DMS153 (cell line): Measurements from ENCODE around the gene LCN10.
A peak's percentile ranks its signal among the peaks of the same experiment; 100 is the strongest.
"Not testable (repeated sequence)": the region's sequence is repeated elsewhere in the genome, so short reads cannot be mapped to it uniquely, and the experiment has no call there.

Experiments used
- DNase-seq: peaks from one replicate; lab custom pipeline; 2025; lab: John Stamatoyannopoulos, UW

The LCN10 gene

DNA sequence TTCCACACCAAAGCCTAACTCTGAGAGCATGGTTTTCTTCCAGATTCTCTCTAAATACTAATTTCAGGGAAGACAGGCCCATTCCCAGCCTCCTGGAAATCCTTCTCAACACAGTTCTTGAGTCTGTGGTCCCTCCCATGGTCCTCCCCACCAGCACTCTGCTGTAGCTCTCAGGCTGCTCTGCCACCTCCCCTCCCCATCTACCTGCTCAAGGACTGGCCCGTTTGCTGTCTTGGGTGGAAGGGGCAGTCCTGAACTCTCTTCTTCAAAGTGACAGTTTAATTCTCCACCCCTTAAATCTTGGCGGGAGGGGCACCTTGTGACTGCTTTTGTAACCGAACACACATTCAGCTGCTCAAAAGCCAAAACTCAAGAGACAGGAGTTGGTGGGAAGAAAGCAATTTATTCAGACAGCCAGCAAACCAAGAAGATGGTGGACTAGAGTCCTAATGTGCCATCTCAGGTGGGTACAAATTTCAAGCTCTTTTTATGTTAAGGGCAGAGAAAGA lies 29.2 kb upstream of the LCN10 start:
- DNase-seq, result no peak

DNA sequence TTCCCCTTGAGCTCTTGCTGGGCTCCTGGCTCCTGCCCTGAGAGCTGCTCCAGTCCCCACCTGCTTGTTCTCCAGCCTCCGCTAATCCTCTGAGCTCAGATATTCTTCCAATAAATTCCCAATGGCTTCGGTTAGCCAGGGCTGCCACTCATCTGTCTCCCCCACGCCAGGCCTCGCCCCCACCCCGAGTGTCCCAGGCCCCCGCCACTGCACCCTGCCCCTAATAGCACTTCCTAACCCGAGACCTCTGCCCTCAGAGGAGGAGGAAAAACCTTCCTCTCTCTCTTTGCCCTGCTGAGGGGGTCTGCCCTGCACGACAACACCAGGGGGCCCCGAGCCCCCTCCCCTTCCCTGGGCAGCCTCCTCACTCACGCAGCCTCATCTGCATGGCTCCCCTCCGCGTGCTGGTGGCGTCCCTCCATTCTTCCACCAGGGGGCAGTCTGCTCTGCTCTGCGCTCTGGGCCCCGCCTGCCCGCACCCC lies 27.0 kb upstream of the LCN10 start:
- DNase-seq, result no peak

DNA sequence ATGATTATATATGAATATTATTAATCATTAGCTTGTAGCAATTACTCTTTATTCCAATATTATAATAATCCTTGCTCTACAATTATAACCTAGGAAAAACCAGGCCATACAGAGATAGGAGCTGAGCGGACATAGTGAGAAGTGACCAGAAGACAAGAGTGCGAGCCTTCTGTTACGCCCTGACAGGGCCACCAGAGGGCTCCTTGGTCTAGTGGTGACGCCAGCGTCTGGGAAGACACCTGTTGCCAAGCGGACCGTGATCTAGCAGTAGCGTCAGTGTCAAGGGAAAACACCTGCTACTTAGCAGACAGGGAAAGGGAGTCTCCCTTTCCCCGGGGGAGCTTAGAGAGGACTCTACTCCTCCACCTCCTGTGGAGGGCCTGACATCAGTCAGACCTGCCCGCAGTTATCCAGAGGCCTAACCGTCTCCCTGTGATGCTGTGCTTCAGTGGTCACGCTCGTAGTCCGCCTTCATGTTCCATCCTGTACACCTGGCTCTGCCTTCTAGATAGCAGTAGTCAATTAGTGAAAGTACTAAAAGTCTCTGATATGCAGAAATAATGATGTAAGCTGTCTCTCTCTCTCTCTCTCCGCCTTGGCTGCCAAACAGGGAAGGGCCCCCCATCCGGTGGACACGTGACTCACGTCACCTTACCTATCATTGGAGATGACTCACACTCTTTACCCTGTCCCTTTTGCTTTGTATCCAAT lies 23.8 kb upstream of the LCN10 start:
- DNase-seq, result peak; percentile 73

DNA sequence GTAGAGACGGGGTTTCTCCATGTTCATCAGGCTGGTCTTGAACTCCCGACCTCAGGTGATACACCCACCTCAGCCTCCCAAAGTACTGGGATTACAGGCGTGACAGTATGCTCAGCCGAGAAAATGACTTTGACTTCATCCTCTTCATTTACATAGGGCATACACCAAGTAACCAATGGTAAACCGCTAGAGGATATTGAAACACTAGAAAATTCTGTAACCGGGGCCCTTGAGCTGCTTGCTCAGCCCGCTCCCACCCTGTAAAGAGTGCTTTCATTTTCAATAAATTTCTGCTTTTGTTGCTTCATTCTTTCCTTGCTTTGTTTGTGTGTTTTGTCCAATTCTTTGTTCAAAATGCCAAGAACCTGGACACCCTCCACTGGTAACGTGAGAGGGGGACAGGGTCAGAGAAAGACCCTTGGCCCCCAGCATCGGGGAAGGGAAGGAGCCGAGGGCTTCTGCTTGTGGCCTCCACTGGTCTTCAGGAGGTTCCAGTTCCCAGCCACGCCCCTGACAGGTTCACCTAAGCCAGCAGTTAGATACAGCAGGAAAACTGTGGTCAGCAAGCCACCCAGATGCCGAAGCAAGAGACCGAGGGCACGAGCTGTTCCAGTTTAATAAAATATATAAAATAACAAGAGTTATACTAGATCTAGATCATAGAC lies 23.1 kb upstream of the LCN10 start:
- not testable (repeated sequence) for DNase-seq

DNA sequence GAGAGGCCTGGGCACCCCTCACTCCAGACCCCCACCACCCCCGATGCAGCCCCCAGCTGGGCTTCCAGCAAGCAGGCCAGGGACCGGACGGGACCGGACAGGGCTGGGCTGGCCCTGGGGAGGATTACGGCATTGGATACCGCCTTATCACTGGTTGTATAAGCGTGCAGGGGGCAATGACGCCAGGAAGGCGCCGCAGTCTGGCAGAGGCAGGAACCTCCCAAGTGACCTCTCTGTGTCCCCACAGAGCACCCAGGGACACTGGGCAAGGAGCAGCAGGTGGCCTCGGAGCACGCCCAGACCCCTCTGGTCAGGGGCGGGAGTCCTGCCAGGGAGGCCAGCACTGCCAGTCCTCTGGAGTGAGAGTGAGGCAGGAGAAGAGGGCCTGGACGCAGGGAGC lies 22.3 kb upstream of the LCN10 start:
- peak; percentile 34 for DNase-seq

DNA sequence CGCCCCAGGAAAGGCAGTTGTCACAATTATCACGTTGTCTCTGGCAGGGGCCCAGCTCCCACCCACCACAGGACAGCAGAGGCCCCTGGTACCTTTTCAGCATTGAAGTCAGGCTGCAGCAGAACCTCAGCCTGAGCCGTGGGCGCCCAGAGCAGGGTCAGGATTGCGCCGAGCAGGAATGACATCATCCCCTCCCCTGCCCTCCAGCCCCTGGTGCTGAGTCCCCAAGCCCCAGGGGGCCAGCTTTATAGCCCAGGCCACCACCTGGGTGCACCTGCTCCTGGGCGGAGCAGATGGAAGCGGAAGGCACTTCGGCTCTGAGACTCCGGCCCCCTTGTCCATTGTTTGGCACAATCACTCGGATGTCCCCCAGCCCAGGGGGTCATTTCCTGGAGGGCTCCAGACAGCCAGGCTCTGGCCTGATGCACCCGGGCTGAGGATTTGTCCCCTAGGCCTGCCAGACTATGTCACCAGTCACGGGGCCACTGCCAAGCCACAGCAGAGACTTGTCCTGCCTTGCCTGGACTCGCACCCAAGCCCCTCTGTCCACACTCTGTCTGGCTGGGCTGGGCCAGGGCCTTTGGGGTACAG lies 21.7 kb upstream of the LCN10 start, which contains the start of gene LCN15:
TSS of gene LCN15 (minus strand) at position 218 of the 591 bp plus-strand sequence. CDS start at position 188, 30 bp downstream.
- DNase-seq, result peak; percentile 80

DNA sequence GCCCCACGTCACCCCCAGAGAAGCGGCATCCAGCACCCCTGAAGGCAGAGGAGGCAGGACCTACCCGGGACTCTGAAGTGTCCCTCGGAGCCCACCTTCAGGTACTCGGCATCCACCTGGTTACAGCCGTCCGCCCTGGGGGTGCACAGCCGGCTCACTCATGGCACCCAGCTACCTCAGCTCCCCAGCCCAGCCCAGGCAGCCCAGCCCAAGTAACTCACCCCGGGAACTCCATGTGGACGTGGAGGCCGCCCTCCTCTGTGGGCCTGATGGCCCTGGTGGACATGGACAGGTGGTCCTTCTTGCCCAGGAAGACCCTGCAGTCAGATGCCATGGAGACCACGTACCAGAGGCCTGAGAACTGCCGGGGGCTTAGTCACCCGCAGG lies 20.9 kb upstream of the LCN10 start:
- DNase-seq, result no peak

DNA sequence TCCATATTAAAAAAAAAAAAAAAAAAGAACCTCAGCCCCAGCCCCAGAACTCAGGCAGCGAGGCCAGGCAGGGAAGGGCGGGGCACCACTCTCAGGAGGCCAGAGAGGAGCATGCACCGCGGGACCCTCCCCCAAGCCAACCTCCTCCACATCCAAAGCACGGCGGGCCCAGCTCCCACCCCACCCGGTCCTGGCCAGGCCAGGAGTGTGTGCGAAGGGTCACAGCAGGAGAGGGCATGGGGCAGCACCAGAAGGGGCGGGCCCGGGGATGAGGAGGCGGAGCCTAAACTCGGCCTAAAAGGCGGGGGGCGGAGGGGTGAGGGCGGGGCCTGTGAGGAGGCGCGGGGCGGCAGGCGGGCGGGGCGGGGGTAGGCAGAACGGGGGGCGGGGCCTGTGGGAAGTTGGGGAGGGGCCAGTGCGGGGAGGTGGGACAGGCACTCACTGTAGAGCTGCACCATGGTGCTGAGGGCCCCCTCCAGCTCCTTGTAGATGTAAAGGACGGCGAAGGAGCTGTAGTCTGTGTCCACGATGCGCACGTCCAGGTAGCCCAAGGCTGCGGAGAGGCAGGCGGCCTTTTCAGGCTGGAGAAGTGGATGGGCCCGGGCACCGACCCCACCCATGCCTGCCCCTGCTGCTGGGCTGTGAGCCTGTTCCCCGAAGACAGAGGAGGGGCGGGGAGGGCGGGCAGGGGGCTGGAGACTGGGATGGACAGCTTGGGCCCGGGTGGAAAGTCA lies 20.3 kb upstream of the LCN10 start:
- DNase-seq, result peak; percentile 40

DNA sequence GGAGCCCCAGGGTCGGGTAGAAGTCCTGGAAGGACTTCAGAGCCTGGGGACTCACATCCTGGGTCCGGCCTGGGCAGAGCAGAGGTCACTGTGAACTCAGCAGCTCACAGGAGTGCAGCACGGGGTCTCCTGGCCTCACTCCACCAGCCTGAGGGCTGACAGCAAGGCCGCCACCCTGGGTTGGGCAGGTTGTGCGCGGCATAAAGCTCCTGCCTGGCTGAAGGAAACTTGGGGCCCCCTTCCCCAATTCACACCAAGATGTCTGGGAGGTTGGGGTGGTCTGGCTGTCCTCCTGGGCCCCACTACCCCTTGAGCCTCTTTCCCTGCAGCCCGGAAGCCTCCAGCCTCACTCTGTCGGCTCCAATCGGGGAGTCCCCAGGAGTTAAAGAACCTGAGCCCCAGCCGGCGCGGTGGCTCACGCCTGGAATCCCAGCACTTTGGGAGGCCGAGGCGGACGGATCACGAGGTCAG lies 19.5 kb upstream of the LCN10 start:
- DNase-seq, result no peak

DNA sequence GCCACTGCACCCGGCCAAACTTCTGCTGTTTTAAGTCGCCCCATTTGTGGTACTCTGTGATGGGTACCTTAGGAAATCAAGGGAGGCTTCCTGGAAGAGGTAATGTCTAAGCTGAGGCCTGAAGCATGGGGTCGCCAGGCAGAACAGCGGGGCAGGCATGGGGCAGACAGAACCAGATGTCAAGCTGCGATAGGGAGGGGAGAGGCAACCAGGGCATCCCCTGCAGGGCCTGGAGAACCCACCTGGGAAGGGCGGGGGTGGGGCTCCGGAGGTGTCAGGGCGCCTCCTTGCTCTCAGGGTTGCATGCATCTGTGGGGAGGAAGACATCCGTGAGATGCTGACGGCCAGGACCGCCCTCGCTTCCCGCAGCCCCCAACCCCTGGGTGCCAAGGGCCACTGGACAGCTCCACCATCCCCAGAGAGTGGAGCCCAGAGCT lies 18.8 kb upstream of the LCN10 start:
- no peak for DNase-seq

DNA sequence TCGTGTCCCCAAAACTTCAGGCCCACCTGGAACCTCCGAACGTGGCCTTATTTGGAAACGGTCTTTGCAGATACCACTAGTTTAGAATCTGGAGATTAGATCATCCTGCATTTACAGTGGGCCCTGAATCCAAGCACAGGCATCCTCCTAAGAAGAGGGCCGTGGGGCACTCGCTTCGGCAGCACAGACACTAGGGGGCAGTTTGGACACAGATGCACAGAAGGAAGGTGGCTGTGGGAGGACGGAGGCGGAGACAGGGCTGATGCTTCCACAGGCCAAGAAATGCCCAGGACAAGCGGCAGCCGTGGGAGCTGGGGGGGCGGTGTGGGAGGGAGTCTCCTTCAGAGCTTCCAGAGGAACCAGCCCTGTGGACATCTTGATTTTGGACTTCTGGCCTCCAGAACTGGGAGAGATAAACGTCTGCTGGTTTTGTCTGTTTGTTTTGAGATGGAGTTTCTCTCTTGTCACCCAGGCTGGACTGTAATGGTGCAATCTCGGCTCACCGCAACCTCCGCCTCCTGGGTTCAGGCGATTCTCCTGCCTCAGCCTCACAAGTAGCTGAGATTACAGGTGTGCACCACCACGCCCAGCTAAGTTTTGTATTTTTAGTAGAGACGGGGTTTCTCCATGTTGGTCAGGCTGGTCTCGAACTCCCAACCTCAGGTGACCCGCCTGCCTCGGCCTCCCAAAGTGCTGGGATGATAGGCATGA lies 18.2 kb upstream of the LCN10 start:
- DNase-seq, result not testable (repeated sequence)

DNA sequence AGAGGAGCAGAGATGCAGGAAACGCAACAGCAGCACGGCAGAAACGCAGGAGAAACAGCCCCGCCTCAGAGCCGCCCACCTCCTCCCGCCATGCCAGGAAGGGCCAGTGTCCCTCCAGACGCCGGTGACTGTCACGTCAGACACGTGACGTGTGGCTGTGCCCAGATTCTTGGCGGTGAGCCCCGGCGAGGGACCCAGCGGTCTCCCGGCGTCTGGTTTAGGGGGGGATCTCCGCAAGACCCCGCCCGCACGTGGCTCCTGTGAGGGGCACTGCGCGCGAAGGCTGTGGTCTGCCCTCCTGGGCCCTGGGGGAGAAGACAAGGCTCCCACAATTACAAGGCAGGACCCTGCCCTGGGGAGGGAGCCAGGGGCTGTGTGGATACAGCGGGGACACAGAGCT lies 17.7 kb upstream of the LCN10 start:
- DNase-seq, result no peak

DNA sequence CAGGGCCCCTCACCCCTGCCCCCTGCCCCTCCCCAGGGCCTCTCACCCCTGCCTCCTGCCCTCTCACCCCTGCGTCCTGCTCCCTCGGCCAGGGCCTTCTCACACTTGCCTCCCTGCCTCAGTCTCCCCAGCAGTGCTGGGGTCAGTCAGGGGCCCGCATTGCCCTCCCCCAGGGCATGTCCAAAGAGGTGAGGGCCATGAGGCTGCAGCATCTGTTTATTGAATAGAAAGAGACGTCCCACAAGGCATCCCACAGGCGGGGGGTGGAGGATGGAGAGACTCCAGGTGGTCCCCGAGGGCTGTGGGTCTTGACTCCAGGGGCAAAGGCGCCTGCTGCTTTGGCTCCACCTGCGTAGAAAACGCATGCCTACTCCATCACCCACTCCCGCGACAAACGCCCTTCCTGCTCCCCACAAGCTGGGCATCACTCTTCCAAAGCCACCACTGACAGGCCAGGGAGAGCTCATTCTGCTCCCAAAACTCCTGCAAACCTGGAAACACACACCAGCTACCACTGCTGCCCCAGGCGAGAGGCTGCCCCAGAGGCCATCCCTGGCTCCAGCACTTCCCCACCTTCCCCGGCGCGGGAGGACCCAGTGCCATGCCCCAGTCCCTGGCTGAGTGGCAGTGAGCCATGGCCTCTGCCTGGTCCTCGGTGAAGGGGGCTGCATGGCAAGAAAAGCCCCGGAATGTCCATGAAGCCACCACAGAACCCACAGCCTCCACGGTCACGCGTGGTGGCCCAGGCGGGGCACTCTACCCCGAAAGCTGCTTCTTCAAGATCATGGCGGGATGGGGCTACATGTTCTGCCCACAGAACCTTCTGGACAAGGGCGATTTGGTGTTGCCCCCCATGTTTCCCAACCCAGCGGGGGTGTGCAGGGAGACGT lies 16.9 kb upstream of the LCN10 start:
- DNase-seq, result no peak

DNA sequence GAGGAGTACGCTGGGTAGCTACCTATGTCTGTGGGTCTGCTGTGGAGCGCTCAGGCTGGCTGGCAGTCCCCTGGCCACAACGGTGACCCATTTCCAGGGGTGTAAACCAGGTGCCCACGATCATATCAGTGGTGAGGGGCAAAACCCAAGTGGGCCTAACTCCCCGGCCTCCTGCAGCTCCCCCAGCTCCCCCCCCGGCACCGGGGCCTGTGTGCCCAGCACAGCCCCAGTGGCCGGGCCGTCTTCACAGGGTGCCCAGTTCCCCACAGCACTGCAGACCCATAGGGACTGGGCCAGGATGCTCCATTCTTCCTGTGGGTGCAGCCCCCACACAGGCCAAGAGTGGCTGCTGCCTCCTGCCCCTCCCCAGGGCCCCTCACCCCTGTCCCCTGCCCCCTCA lies 16.3 kb upstream of the LCN10 start:
- no peak for DNase-seq

DNA sequence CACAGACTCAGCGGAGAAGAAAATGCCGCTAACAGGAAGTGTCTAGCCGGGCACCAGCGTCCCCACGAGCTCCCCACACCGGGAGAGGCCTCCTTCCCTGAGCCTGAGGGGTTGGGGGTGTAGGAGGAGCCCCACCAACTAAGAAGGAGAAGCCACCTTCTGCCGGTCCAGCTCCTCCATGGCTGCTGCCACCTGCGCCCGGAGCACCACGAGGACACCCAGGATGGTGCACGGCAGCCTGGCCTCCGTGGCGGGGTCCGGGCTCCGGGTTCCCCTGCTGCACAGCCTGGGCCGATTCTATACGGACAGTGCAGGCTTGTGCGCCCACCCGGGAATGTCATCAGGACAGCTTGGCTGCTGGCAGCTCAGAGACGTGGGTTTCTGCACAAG lies 15.0 kb upstream of the LCN10 start:
- no peak for DNase-seq

DNA sequence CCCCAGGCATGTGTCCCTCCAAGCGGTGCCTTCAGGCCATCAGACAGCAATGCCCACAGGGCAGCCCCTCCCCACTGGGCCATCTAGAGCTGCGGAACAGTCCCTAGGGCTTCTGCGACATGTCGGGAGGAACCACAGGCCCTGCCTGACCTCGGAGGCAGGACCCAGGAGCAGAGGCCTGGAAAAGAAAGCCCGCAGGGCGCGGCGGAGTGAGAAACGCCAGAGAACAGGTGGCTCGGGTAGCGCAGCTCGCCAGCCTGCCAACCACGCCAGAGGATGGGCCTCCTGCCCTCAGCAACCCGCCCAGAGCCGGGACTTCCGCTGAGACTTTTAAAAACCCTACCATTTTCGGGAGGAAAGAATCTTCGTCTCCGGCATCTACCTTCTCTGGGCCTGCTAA lies 14.6 kb upstream of the LCN10 start:
- no peak for DNase-seq

DNA sequence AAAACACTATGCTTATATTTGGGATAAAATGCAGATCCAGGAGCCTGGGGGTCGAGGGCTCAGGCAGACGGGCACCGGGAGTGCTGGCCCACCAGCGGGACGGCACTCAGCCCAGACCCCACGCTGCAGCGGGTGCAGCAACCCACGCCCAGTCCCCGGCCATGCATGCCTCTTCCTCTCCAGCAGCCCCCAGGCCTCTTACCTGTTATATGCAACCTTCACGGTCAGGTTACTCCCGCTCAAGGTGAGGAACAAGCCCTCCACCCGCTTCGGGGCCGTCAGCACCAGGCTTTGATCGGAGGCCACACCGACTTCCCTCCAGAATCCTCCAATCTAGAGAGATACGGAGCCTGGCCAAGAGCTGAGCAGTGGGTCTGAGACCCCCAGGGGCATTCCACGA lies 14.1 kb upstream of the LCN10 start:
- DNase-seq, result no peak

DNA sequence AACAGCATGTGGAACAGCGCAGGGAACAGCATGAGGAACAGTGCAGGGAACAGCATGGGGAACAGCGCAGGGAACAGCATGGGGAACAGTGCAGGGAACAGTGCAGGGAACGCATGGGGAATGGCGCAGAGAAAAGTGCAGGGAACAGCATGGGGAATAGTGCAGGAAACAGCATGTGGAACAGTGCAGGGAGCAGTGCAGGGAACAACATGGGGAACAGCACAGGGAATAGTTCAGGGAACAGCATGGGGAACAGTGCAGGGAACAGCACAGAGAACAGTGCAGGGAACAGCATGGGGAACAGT lies 13.3 kb upstream of the LCN10 start:
- DNase-seq, result no peak

DNA sequence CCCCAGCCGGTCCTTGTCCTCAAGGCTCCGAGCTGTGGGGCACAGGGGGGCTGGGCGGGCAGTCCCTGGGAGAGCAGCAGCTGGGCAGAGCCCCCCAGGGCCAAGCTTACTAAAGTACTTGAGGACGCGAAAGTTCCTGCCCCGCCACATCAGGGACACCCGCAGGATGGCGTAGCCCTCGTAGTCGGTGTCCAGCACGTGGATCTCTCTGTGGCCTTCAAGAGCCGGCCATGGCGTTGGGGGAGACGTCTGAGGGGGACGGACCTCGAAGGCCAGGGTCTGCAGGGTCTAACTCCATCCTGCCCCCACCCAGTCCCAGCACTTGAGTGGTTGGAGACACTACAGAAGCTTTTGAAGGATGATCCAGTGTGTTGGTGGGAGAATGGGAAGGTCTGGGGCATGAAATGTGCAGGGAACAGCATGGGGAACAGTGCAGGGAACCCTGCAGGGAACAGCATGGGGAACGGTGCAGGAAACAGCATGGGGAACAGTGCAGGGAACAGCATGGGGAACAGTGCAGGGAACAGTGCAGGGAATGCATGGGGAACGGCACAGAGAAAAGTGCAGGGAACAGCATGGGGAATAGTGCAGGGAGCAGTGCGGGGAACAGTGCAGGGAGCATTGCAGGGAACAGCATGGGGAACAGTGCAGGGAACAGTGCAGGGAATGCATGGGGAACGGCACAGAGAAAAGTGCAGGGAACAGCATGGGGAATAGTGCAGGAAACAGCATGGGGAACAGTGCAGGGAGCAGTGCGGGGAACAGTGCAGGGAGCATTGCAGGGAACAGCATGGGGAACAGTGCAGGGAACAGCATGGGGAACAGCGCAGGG lies 12.8 kb upstream of the LCN10 start:
- DNase-seq, result not testable (repeated sequence)
